CD14-positive monocyte (primary cell): Measurements from ENCODE around the gene GPR37L1. TPM values are rescaled to one million over a fixed set of nuclear protein-coding genes. Genes with fewer than 3 reads are reported as not detected.

Experiments used
- DNase-seq, 3 donors: peaks; one replicate each; pipeline ENCODE4 v3.0.0-alpha.2; 2011 to 2022
- H2AFZ ChIP-seq: 2 replicates; pipeline ENCODE4 v1.6.0; 2012; ENCODE audit warnings: mild to moderate bottlenecking, low read depth, low read length, inconsistent platforms; ENCODE audit not compliant: insufficient read depth, poor library complexity, severe bottlenecking
- H3K27ac ChIP-seq, 2 donors: 1 replicate in 1 of 2; 2 replicates in 1 of 2; pipeline ENCODE4 v1.5.1; 2012 to 2013; ENCODE audit warnings: low read length in 2 of 2, control low read depth in 1 of 2, inconsistent platforms in 1 of 2, low read depth in 1 of 2, mild to moderate bottlenecking in 1 of 2
- H3K27me3 ChIP-seq, 2 donors: one replicate each; pipeline versions ENCODE4 v1.6.0 to v1.6.1; 2011 to 2013; ENCODE audit warnings: low read length in 2 of 2; ENCODE audit not compliant: control insufficient read depth in 2 of 2, insufficient read depth in 2 of 2
- H3K36me3 ChIP-seq, 2 donors: replicated peaks in 1 of 2; 1 replicate in 1 of 2; 2 replicates in 1 of 2; pipeline versions ENCODE4 v1.5.1 to v1.6.1; 2012 to 2013; ENCODE audit warnings: low read length in 2 of 2, control low read depth in 1 of 2, inconsistent platforms in 1 of 2, mild to moderate bottlenecking in 1 of 2; ENCODE audit not compliant: insufficient read depth in 2 of 2, control insufficient read depth in 1 of 2
- H3K4me1 ChIP-seq, 2 donors: 1 replicate in 1 of 2; 2 replicates in 1 of 2; pipeline versions ENCODE4 v1.5.1 to v1.6.1; 2012 to 2013; ENCODE audit warnings: low read length in 2 of 2, control low read depth in 1 of 2, inconsistent platforms in 1 of 2, mild to moderate bottlenecking in 1 of 2, moderate library complexity in 1 of 2; ENCODE audit not compliant: insufficient read depth in 2 of 2, control insufficient read depth in 1 of 2
- H3K4me2 ChIP-seq: replicated peaks from 2 replicates; pipeline ENCODE3; 2012; ENCODE audit warnings: low read length, moderate library complexity, mild to moderate bottlenecking; ENCODE audit not compliant: poor library complexity, severe bottlenecking; ENCODE audit errors: extremely low read depth
- H3K4me3 ChIP-seq, 3 experiments: fragments of 200-600 bp in 1 of 3; sonication (generic) in 1 of 3; replicated peaks in 1 of 3; 1 replicate in 2 of 3; 2 replicates in 1 of 3; pipeline ENCODE4 v1.5.1; 2011 to 2013; ENCODE audit warnings: low read length in 3 of 3, mild to moderate bottlenecking in 3 of 3, control low read depth in 2 of 3, low read depth in 2 of 3, inconsistent platforms in 1 of 3, moderate library complexity in 1 of 3
- H3K79me2 ChIP-seq: 2 replicates; pipeline ENCODE4 v1.6.0; 2012; ENCODE audit warnings: mild to moderate bottlenecking, control low read depth, inconsistent platforms, low read length, moderate library complexity; ENCODE audit not compliant: insufficient read depth
- H3K9ac ChIP-seq: 2 replicates; pipeline ENCODE4 v1.6.0; 2017; ENCODE audit warnings: low read length, mild to moderate bottlenecking; ENCODE audit not compliant: insufficient read depth, poor library complexity, severe bottlenecking
- H3K9me3 ChIP-seq, 2 donors: replicated peaks in 1 of 2; 1 replicate in 1 of 2; 2 replicates in 1 of 2; pipeline versions ENCODE4 v1.5.1 to v1.6.1; 2012 to 2013; ENCODE audit warnings: low read length in 2 of 2, control low read depth in 1 of 2; ENCODE audit not compliant: control insufficient read depth in 1 of 2, insufficient read depth in 1 of 2
- H4K20me1 ChIP-seq: 2 replicates; pipeline ENCODE4 v1.6.0; 2012; ENCODE audit warnings: mild to moderate bottlenecking, low read length, control low read depth, moderate library complexity; ENCODE audit not compliant: insufficient read depth
- H3K27ac Mint-ChIP-seq, 7 donors: one replicate each; pipeline ENCODE4 v1.8.0; 2020; ENCODE audit warnings: mild to moderate bottlenecking in 7 of 7, mixed read lengths in 7 of 7, moderate library complexity in 6 of 7, inconsistent platforms in 2 of 7
- H3K27me3 Mint-ChIP-seq, 3 donors: one replicate each; pipeline ENCODE4 v1.8.0; 2021 to 2022; ENCODE audit warnings: low read depth in 3 of 3, mild to moderate bottlenecking in 3 of 3, mixed read lengths in 3 of 3, moderate library complexity in 3 of 3, inconsistent platforms in 1 of 3
- H3K36me3 Mint-ChIP-seq, 2 donors: one replicate each; pipeline ENCODE4 v1.8.0; 2020; ENCODE audit warnings: mixed read lengths in 2 of 2, inconsistent platforms in 1 of 2, mild to moderate bottlenecking in 1 of 2
- H3K4me1 Mint-ChIP-seq: one replicate; pipeline ENCODE4 v1.8.0; 2020; ENCODE audit warnings: mild to moderate bottlenecking, mixed read lengths
- H3K4me3 Mint-ChIP-seq, 2 donors: one replicate each; pipeline ENCODE4 v1.8.0; 2020; ENCODE audit warnings: mild to moderate bottlenecking in 2 of 2, mixed read lengths in 2 of 2, moderate library complexity in 1 of 2
- H3K9me3 Mint-ChIP-seq, 7 donors: one replicate each; pipeline ENCODE4 v1.8.0; 2020 to 2022; ENCODE audit warnings: mixed read lengths in 7 of 7, mild to moderate bottlenecking in 6 of 7, moderate library complexity in 6 of 7, inconsistent platforms in 2 of 7
- CTCF ChIP-seq: fragments of 200-600 bp; IDR thresholded peaks from one replicate; pipeline ENCODE4 v1.8.0; 2022; ENCODE audit warnings: antibody characterized with exemption, mild to moderate bottlenecking
- WGBS: methylation state at CpG from one replicate; pipeline ENCODE4 v1.1.5; 2013; ENCODE audit warnings: missing lambda C conversion rate; ENCODE audit not compliant: insufficient coverage; 5-methylcytosine and 5-hydroxymethylcytosine counted together
- intact Hi-C, 2 donors: fragments of 100-400 bp; cut with micrococcal nuclease; formaldehyde crosslinking; loops; one replicate each; pipeline versions ENCODE4 v1.15.0 to v1.15.1; 2023
- polyA plus RNA-seq, 3 donors: library from polyadenylated mRNA; depleted of rRNA in 1 of 3; unstranded in 2 of 3; stranded (reverse) in 1 of 3; fragments of 300-500 nt in 2 of 3; fragments of >200 nt in 1 of 3; fragmentation: Illumina TruSeq in 2 of 3; gene quantifications; 1 replicate in 2 of 3; 2 replicates in 1 of 3; pipeline ENCODE4 v1.2.3, GENCODE V29; 2012 to 2021

Gene GPR37L1
- polyA plus RNA-seq, 3 donors: 0.06 to 0.13 TPM; not detected in 1

- DNase-seq: no peak
- H3K4me1 Mint-ChIP-seq: no peaks in the 10 kb centered on the region
- Histone ChIP-seq H3K4me2 (no peak overlapping the region), H3K4me3 (no peak overlapping the region), H3K27ac (no peak overlapping the region), H3K4me1 (no peaks in the 10 kb centered on the region), H4K20me1 (no peaks in the 10 kb centered on the region), H3K9me3 (no peaks in the 10 kb centered on the region), H3K36me3 (no peaks in the 10 kb centered on the region), H3K79me2 (no peaks in the 10 kb centered on the region), H3K9ac (no peak overlapping the region), H2AFZ (no peak overlapping the region), H3K27me3 (no peaks in the 10 kb centered on the region)
- H3K9me3 Mint-ChIP-seq: no peaks in the 10 kb centered on the region
- H3K36me3 Mint-ChIP-seq: no peaks in the 10 kb centered on the region
- TF ChIP-seq CTCF: no peak
- H3K4me3 Mint-ChIP-seq: no peak overlapping the region
- intact Hi-C loops: no loop called here
- H3K27me3 Mint-ChIP-seq: peaks cover 0 to 3% (median 1%) of the 10 kb centered on the region in 3 donors
- WGBS: 94% methylated on average over 6 of the region's 6 CpGs
- peak overlapping the region in 1 of 7 donors; percentile 69 for H3K27ac Mint-ChIP-seq
Measured at GRCh38 chr1:202076050-202076511, 46.6 kb upstream of the GPR37L1 start.

- no peaks in the 10 kb centered on the region for H4K20me1 ChIP-seq
- no peak overlapping the region for H3K27ac Mint-ChIP-seq
- H3K4me1 ChIP-seq: no peaks in the 10 kb centered on the region
- TF ChIP-seq CTCF: no peak
- H3K79me2 ChIP-seq: no peaks in the 10 kb centered on the region
- WGBS: 90% methylated on average over 2 of the region's 3 CpGs
- H3K27me3 ChIP-seq: no peaks in the 10 kb centered on the region
- no peak overlapping the region for H3K4me3 Mint-ChIP-seq
- no peaks in the 10 kb centered on the region for H3K4me1 Mint-ChIP-seq
- no peak for DNase-seq
- H3K27ac ChIP-seq: no peak overlapping the region
- H3K9ac ChIP-seq: no peak overlapping the region
- H3K9me3 ChIP-seq: no peaks in the 10 kb centered on the region
- H3K4me3 ChIP-seq: no peak overlapping the region
- no peaks in the 10 kb centered on the region for H3K36me3 ChIP-seq
- H3K36me3 Mint-ChIP-seq: no peaks in the 10 kb centered on the region
- H2AFZ ChIP-seq: no peak overlapping the region
- intact Hi-C loops: no loop called here
- no peaks in the 10 kb centered on the region for H3K9me3 Mint-ChIP-seq
- H3K4me2 ChIP-seq: no peak overlapping the region
- peaks cover 0 to 3% (median 3%) of the 10 kb centered on the region in 3 donors for H3K27me3 Mint-ChIP-seq
Measured at GRCh38 chr1:202078241-202078640, 44.5 kb upstream of the GPR37L1 start.
